ENCODE data around the gene GRB10. TPM values are rescaled to one million over a fixed set of nuclear protein-coding genes. Genes with fewer than 3 reads are reported as not detected.
"Not testable (repeated sequence)": the region's sequence is repeated elsewhere in the genome, so short reads cannot be mapped to it uniquely, and the experiment has no call there.

Gene GRB10
- total and polyA plus RNA-seq, 4 donors, result 42.2 to 50.6 (median 50.0) TPM

DNA sequence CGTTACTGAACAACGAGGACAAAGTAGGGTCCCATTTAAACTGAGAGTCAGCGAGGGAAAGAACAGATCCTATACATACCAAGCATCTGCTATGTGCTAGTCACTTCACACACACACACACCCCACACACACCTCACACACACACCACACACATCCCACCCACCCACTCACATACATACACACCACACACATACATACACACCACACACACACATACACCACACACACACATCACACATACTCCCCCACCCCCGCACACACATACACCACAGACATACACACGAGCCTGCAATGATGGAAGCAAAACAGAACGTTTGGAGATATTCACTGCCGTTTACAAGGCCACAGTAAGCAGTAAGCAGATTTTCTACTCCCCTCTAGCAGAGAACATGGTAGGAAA, 607 bp upstream of the GRB10 start:
- peak overlapping the region; percentile 57 for H3K27ac ChIP-seq (ENCODE audit: low read depth, low read length)
- H3K9me3 ChIP-seq (ENCODE audit: control insufficient read depth, insufficient read depth, low read length), result peaks cover 3% of the 10 kb centered on the region
- no peaks in the 10 kb centered on the region for H3K36me3 ChIP-seq (ENCODE audit: control insufficient read depth, insufficient read depth, low read length)
- H3K4me1 ChIP-seq (ENCODE audit: control insufficient read depth, insufficient read depth, low read length), result peaks cover 23% of the 10 kb centered on the region
- 68% methylated on average over 6 of the region's 7 CpGs for WGBS (ENCODE audit: insufficient coverage)
- peak overlapping the region; percentile 45 for H3K4me3 ChIP-seq (ENCODE audit: low read depth, low read length)
- DNase-seq (ENCODE audit: low read depth in 4 of 6, low spot score in 6 of 6), result peak in 1 of 6 donors; percentile 48
- no peaks in the 10 kb centered on the region for H3K27me3 ChIP-seq (ENCODE audit: control insufficient read depth, insufficient read depth, low read length)

DNA sequence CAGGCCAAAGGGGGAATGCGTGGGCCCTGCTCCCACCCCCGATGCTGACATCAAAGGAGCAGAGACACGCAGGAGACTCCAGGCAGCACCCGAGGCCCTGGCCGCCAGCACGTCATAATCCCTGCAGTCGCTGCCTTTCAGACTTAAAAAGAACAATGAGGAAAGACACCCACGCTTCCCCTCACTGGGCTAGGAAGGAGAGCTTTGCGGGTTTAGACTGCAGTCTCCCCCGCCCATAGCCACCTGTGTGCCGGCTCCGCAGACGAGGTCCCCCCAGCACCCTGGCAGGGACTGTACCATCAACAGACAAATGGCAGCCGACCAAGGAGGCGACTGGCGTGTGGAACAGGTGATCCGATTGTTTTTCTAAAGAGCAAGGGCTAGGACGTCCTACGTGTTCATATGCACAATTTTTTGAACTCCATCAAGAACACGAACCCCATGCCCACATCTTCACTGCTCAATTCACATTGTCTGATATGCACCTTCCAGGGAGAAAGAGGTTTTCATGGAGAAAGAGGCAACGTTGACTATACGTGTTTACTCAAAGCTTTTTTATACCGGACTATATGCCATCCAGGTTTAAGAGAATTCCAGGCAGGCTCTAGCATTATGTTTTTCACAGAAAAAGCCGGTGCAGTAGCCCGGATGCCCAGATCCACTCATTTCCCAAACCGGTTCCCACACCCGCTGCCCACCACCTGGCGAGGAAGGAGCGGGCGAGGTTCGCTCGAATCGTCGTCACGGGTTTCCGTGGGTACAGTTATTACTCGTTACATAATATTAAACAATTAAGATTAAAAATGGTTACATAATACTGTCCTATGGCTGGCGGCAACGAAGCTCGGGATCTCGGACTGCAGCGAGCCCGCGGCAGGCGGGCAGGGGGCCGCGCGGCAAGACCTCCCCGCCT, 1.1 kb downstream of the GRB10 start:
- Histone ChIP-seq H3K9me3 (ENCODE audit: control insufficient read depth, insufficient read depth, low read length) (no peaks in the 10 kb centered on the region), H3K27ac (ENCODE audit: low read depth, low read length) (no peak overlapping the region), H3K4me1 (ENCODE audit: control insufficient read depth, insufficient read depth, low read length) (peaks cover 23% of the 10 kb centered on the region), H3K4me3 (ENCODE audit: low read depth, low read length) (peak overlapping the region; percentile 35), H3K27me3 (ENCODE audit: control insufficient read depth, insufficient read depth, low read length) (no peaks in the 10 kb centered on the region), H3K36me3 (ENCODE audit: control insufficient read depth, insufficient read depth, low read length) (no peaks in the 10 kb centered on the region)
- DNase-seq (ENCODE audit: low read depth in 4 of 6, low spot score in 6 of 6), result peak in 2 of 6 donors; percentile 38 to 54
- 44% methylated on average over 32 of the region's 49 CpGs for WGBS (ENCODE audit: insufficient coverage)

DNA sequence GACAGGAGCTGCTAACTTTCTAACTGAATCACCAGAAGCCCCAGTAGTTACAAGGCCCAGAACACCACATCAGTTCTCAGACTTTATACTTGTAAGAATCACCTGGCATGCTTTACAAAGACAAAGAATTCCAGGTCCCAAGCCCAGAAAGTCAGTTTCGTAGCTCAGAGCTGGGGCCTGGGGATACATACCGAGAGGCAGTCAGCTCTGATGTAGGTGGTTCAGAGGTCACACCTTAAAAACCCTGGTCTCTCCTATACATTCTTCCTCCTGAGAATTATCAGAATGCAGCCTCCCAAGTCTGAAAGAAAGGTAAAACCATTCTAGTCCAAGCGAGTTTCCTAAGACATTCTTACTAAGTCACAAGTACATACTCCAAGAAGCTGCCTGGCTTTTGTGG, 2.3 kb downstream of the GRB10 start:
- H3K4me3 ChIP-seq (ENCODE audit: low read depth, low read length), result no peak overlapping the region
- peaks cover 24% of the 10 kb centered on the region for H3K4me1 ChIP-seq (ENCODE audit: control insufficient read depth, insufficient read depth, low read length)
- DNase-seq (ENCODE audit: low read depth in 4 of 6, low spot score in 6 of 6), result no peak
- no peaks in the 10 kb centered on the region for H3K36me3 ChIP-seq (ENCODE audit: control insufficient read depth, insufficient read depth, low read length)
- WGBS (ENCODE audit: insufficient coverage), result 80% methylated on average over 2 of the region's 3 CpGs
- no peaks in the 10 kb centered on the region for H3K27me3 ChIP-seq (ENCODE audit: control insufficient read depth, insufficient read depth, low read length)
- H3K9me3 ChIP-seq (ENCODE audit: control insufficient read depth, insufficient read depth, low read length), result no peaks in the 10 kb centered on the region
- no peak overlapping the region for H3K27ac ChIP-seq (ENCODE audit: low read depth, low read length)

DNA sequence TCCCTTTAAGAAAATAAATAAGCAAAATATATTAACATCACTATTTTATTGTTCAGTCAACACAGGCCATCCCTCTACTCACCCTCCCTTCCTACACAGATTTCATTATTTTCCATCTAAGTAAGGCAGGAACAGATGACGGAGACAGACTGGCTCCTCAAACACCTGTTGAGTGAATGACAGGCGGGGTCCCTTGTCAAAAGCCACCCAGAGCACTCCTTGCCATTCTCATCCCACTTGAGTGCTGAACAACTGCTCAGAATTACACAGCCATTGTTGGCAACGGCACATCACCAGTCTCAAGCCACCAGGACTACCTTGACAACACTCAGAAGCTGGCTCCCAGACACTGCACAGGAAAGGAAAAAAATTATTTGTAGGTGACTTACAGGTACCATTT, 3.3 kb downstream of the GRB10 start:
- Histone ChIP-seq H3K4me3 (ENCODE audit: low read depth, low read length) (no peak overlapping the region), H3K9me3 (ENCODE audit: control insufficient read depth, insufficient read depth, low read length) (no peaks in the 10 kb centered on the region), H3K27me3 (ENCODE audit: control insufficient read depth, insufficient read depth, low read length) (no peaks in the 10 kb centered on the region), H3K4me1 (ENCODE audit: control insufficient read depth, insufficient read depth, low read length) (peaks cover 23% of the 10 kb centered on the region), H3K27ac (ENCODE audit: low read depth, low read length) (no peak overlapping the region), H3K36me3 (ENCODE audit: control insufficient read depth, insufficient read depth, low read length) (no peaks in the 10 kb centered on the region)
- DNase-seq (ENCODE audit: low read depth in 4 of 6, low spot score in 6 of 6), result no peak
- WGBS (ENCODE audit: insufficient coverage), result 95% methylated on average over 2 of the region's 3 CpGs

DNA sequence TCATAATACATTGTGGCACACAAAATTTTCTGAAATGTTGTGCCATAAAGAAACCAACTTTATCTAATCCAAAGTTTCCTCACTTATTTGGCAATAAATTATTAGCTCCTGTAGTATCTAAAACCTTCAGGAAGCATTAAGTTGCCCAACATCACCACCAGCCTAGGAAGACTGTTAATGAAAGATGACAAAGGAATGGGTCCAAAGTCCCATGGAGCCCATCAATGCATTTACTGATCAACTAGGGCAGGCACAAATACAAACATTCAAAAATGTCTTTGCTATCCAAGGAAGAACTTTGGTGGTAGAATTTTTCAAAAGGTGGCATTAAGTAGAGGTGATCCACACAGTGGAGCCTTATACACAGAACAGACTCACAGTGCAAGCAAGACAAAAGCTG, 4.5 kb downstream of the GRB10 start:
- Histone ChIP-seq H3K4me1 (ENCODE audit: control insufficient read depth, insufficient read depth, low read length) (peaks cover 14% of the 10 kb centered on the region), H3K27me3 (ENCODE audit: control insufficient read depth, insufficient read depth, low read length) (no peaks in the 10 kb centered on the region), H3K27ac (ENCODE audit: low read depth, low read length) (no peak overlapping the region), H3K4me3 (ENCODE audit: low read depth, low read length) (no peak overlapping the region), H3K36me3 (ENCODE audit: control insufficient read depth, insufficient read depth, low read length) (no peaks in the 10 kb centered on the region), H3K9me3 (ENCODE audit: control insufficient read depth, insufficient read depth, low read length) (no peaks in the 10 kb centered on the region)
- DNase-seq (ENCODE audit: low read depth in 4 of 6, low spot score in 6 of 6), result no peak

DNA sequence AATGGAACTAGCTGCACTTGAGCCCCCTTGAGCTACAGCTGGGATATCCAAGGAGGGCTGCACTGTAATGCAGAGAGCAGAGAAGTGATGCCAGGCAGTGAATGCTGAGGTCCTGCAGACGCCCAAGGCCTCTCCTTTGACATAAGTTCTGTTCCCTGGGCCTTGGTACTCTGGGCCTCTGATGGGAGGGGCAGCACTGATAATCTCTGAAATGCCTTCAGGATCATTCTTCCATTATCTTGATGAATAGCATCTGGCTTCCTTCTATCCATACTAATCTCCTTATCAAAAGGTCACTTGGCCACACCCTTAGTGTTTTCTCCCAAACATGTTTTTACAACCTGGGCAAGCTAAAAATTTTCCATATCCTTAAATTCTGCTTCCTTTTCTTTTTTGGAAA, 6.9 kb downstream of the GRB10 start:
- no peaks in the 10 kb centered on the region for H3K9me3 ChIP-seq (ENCODE audit: control insufficient read depth, insufficient read depth, low read length)
- H3K27me3 ChIP-seq (ENCODE audit: control insufficient read depth, insufficient read depth, low read length), result no peaks in the 10 kb centered on the region
- WGBS (ENCODE audit: insufficient coverage), result 92% methylated on average over 1 of the region's 1 CpG
- H3K4me1 ChIP-seq (ENCODE audit: control insufficient read depth, insufficient read depth, low read length), result peaks cover 13% of the 10 kb centered on the region
- no peak for DNase-seq (ENCODE audit: low read depth in 4 of 6, low spot score in 6 of 6)
- H3K27ac ChIP-seq (ENCODE audit: low read depth, low read length), result no peak overlapping the region
- no peak overlapping the region for H3K4me3 ChIP-seq (ENCODE audit: low read depth, low read length)
- peaks cover 1% of the 10 kb centered on the region for H3K36me3 ChIP-seq (ENCODE audit: control insufficient read depth, insufficient read depth, low read length)

DNA sequence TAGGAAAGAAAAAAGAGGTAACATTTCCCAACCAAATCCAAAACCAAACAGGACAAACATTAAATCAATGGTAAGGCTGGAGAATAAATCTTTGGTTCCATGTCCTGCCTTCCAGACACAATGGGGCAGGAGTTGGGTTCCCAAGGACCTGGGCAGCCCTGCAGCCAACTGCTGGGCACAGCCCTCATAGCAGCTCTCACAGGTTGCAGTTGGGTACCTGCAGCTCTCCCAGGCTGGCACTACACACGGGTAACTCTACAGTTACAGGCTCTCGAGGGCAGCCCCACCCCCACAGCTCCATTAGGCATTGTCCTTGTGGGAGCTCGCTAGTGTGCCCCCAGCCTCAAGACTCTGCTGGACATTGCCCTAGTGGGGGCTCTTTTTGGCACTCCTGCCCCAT, 7.5 kb downstream of the GRB10 start:
- no peak overlapping the region for H3K4me3 ChIP-seq (ENCODE audit: low read depth, low read length)
- no peak for DNase-seq (ENCODE audit: low read depth in 4 of 6, low spot score in 6 of 6)
- no peaks in the 10 kb centered on the region for H3K9me3 ChIP-seq (ENCODE audit: control insufficient read depth, insufficient read depth, low read length)
- H3K27me3 ChIP-seq (ENCODE audit: control insufficient read depth, insufficient read depth, low read length), result no peaks in the 10 kb centered on the region
- H3K36me3 ChIP-seq (ENCODE audit: control insufficient read depth, insufficient read depth, low read length), result peaks cover 2% of the 10 kb centered on the region
- H3K4me1 ChIP-seq (ENCODE audit: control insufficient read depth, insufficient read depth, low read length), result peaks cover 11% of the 10 kb centered on the region
- H3K27ac ChIP-seq (ENCODE audit: low read depth, low read length), result no peak overlapping the region
- 76% methylated on average over 3 of the region's 3 CpGs for WGBS (ENCODE audit: insufficient coverage)

DNA sequence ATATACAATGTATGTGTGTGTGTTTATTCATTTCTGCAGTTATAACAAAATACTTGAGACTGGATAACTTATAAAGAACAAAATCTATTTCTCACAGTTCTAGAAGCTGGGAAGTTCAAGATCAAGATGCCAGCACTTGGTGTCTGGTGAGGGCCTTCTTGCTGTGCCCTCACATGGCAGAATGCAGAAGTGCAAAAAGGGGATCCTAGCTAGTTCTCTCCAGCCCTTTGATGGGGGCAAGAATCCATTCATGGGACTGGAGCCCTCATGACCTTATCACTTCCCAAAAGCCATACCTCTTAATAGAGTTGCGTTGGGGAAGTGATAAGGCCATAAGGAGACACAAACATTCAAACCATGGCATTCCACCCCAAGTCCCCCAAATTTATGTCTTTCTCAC, 8.4 kb downstream of the GRB10 start:
- 86% methylated on average over 1 of the region's 1 CpG for WGBS (ENCODE audit: insufficient coverage)
- Histone ChIP-seq H3K4me3 (ENCODE audit: low read depth, low read length) (no peak overlapping the region), H3K27ac (ENCODE audit: low read depth, low read length) (no peak overlapping the region), H3K36me3 (ENCODE audit: control insufficient read depth, insufficient read depth, low read length) (peaks cover 2% of the 10 kb centered on the region), H3K4me1 (ENCODE audit: control insufficient read depth, insufficient read depth, low read length) (peaks cover 8% of the 10 kb centered on the region), H3K9me3 (ENCODE audit: control insufficient read depth, insufficient read depth, low read length) (no peaks in the 10 kb centered on the region), H3K27me3 (ENCODE audit: control insufficient read depth, insufficient read depth, low read length) (no peaks in the 10 kb centered on the region)
- DNase-seq (ENCODE audit: low read depth in 4 of 6, low spot score in 6 of 6), result no peak

DNA sequence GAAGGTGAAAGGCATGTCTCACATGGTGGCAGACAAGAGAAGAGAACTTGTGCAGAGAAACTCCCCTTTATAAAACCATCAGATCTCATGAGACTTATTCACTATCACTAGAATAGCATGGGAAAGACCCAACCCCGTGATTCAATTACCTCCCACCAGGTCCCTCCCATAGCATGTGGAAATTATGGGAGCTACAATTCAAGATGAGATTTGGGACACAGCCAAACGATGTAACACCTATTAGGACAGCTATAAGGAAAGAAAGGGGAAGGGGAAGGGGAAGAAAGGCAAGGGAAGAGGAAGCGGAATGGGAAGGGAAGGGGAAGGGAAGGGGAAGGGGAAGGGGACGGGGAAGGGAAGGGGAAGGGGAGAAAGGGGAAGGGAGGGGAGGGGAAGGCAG, 9.6 kb downstream of the GRB10 start:
- H3K27me3 ChIP-seq (ENCODE audit: control insufficient read depth, insufficient read depth, low read length); H3K4me3 ChIP-seq (ENCODE audit: low read depth, low read length); H3K27ac ChIP-seq (ENCODE audit: low read depth, low read length); H3K36me3 ChIP-seq (ENCODE audit: control insufficient read depth, insufficient read depth, low read length); H3K4me1 ChIP-seq (ENCODE audit: control insufficient read depth, insufficient read depth, low read length); DNase-seq (ENCODE audit: low read depth in 4 of 6, low spot score in 6 of 6); H3K9me3 ChIP-seq (ENCODE audit: control insufficient read depth, insufficient read depth, low read length): not testable (repeated sequence)
- WGBS (ENCODE audit: insufficient coverage), result no CpG with 5 or more reads among the region's 4 CpGs

Measured in spinal cord (tissue), 10 donors.